Stimulated activated CD4-positive, alpha-beta T cell treated with anti-CD3 and anti-CD28 coated beads, TNF-alpha, amount 100 ng/mL, for 1 hour (primary cell): ENCODE measurements around the gene CD276.
"Not testable (repeated sequence)": the region's sequence is repeated elsewhere in the genome, so short reads cannot be mapped to it uniquely, and the experiment has no call there.

Experiments
- DNase-seq, 3 donors: peaks; one replicate each; pipeline ENCODE4 v3.0.0-alpha.2; 2020; ENCODE audit warnings: low read depth in 3 of 3, low spot score in 1 of 3

CD276 gene

DNA sequence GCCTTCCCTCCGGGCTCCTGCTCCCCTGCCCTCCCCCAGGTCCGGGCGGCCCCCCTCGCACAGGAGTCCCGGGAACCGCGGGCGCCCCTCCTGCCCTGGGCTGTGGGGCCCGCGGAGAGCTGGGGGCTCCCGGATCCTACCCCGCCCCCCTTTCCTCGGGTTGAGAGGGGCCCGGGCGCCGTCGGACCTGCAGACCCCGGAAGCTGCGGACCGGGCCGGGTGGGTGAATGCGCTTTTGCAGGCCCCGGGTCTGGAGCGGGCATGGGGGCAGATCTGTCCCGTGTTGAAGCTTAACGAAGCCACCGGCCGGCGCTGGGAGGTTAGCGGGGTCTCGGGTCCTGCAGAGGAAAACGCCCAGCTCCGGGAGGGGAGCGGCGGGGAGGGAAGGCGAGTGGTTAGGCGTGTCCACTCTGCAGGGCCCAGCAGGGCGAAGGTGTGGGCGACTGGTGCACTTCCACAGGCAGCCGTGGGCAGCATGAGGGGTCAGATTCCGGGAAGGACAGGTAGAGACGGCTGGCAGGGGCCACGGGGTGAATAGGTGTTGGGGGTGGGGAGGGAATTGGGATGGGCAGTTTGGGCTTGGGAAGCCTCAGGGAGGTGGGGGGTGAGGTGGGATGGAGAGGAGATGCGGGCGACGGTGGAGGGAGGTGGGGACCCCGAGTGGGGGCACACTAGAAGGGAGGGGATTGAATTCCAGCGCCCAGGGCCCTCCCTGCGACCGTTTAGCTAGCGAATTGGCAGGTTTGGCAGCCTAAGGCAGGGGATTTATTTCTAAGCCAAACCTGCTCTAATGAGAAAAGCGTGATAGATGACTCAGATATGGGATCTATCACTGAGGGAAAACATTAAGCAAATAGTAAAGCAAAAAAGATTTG is 635 bp downstream of the CD276 start:
- DNase-seq: no peak

DNA sequence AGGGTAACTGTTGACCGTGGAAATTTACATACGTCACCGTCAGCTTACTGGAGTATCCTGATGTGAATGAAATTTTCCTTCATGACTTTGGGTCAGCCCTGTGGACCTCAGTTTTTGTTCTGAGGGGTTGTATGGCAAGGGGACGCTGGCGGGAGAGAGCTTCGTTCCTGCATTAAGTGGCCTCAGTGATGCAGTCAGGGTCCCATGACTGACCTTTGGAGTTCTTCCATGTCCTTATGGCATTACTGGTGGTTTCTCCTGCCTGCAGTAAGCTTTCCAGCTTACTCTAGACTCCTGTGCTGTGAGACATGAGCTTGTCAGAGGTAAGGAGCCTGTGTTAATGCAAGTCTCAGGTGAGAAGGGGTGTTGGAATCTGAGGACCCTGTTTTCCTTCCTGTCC is 1.8 kb downstream of the CD276 start:
- no peak for DNase-seq

DNA sequence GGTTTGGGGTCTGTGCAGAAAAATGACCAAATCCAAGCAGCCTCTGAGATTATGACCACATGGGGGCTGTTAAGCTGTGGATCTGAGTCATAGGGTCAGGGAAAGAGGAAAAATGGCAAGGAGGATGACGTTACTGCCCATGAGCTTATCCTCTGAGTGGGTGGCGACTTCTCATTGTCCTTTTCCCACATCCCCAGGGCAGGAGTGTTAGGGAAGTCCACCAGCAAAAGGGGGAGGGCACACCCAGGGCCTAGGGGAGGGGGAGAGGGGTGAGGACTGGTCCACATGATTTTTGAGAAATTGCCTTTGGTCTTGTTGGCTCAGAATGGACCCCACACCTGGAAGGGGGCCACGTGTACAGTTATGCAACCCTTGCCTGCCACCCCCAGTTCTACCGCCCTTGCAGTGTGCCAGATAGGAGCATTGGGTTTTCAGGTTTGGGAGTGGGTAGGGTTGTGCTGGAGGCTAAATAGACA is 2.6 kb downstream of the CD276 start:
- DNase-seq: no peak

GRCh38 chr15:73687351-73687750 is 3.2 kb downstream of the CD276 start:
- no peak for DNase-seq

GRCh38 chr15:73688455-73688854 is 4.3 kb downstream of the CD276 start:
- DNase-seq: no peak

GRCh38 chr15:73691396-73691795 is 7.2 kb downstream of the CD276 start:
- DNase-seq: no peak

DNA sequence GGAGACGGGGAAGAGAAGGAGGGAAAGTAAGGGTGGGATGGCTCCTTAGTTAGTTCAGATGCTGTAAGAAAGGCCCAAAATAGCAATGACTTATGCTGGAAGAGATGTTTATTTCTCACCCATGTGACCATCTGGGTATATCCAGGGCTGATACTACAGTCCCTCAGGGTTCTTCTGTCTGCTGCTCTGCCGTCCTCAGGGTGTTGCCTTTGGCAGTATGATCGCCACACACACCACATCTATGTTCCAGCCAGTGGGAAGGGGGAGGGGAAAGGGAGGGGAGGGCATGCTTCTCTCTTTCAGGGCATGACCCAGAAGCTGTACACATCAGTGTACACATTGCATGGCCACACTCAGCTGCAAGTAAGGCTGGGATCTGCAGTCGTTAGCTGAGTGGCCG is 10.2 kb downstream of the CD276 start:
- no peak for DNase-seq

GRCh38 chr15:73695773-73696640 is 11.8 kb downstream of the CD276 start:
- no peak for DNase-seq

GRCh38 chr15:73696641-73697001 is 12.4 kb downstream of the CD276 start:
- no peak for DNase-seq

DNA sequence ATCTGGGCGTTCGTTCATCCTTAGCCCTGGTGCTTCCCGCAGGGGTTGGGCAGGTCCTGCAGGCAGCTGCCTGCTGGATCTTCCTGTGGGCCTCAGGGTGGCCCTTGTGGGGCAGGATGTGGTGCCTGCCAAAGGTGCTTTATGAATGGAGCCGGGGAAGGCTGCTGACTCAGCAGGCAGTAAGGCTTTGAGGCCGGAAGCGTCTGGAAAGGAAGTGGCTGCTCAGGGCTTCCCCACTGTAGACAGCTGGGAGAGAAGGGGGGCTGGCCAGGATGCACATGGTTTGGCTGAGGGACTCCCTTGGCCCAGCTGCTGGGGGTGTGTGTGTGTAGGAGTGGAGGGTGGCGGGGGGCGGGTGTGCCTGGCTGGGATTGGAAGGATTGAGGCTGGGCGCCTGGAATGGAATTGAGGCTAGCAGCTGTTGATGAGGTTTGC is 12.9 kb downstream of the CD276 start:
- DNase-seq: peak; percentile 37 to 44 (median 40)

DNA sequence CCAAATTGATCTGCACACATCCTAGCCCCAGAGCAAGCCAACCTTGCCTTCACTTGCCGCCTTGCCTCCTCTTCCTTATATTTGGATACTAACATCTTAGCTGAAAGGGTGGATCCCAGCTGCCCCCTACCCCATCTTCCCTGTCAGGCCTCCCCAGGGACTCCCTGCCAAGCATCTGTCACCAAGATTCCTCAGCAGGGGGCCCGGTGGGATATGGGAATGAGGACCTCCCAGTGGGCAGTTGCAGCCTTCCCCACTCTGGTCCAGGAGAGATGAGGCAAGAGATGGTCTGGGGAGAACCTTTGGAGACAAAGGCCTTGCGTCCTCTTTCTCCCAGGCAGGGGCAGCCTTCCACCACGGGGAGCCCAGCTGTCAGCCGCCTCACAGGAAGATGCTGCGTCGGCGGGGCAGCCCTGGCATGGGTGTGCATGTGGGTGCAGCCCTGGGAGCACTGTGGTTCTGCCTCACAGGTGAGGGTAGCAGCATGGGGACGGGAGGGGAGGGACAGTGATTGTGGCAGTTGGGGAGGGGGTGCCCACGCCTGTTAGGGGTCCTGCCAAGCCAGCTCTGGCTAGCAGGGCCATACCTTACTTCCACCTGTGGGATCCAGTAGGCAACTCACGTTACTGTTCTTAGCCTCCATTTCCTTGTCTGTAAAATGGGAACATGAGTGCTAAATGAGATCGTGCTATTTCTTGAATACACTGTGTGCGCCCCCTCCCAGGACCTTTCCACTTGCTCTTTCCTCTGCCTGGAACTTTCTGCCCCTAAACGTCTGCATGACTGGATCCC is 15.3 kb downstream of the CD276 start:
- DNase-seq: no peak

DNA sequence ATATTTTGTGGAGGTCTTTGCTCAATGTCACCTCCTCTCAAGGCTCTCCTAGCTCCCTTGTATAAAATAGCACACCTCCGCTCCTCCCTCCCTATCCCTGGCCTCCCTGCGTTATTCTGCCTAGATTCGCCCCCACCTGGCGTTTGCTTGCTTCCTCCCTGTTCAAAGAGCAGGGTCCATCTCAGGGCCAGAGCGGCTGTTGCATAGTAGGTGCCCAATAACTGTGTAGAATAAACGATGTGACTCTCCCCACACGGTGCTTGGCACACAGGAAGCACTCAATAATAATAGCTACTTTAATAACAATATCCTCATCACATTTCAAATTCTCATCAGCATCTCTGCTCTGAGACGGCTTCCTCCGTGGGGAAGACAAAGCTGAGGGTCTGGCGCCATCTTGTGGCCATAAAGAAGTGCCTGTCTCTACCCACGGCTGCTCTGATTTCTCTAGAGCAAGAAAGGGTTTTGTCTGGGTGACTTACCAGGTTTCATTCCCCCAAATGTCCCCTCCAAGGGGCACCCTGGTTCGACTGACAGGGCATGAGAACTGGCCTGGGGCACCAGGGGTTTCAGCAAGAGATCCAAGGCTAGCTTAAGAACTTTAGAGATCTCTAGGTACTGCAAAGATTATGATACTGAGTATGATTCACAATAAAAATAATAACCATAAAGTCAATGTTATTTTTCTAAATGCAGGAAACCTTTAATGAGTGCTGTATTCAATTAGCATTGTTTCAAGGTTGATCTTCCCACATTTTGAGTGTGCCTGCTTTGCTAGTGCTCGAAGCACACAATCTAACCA is 16.1 kb downstream of the CD276 start:
- peak; percentile 45 to 68 (median 51) for DNase-seq

DNA sequence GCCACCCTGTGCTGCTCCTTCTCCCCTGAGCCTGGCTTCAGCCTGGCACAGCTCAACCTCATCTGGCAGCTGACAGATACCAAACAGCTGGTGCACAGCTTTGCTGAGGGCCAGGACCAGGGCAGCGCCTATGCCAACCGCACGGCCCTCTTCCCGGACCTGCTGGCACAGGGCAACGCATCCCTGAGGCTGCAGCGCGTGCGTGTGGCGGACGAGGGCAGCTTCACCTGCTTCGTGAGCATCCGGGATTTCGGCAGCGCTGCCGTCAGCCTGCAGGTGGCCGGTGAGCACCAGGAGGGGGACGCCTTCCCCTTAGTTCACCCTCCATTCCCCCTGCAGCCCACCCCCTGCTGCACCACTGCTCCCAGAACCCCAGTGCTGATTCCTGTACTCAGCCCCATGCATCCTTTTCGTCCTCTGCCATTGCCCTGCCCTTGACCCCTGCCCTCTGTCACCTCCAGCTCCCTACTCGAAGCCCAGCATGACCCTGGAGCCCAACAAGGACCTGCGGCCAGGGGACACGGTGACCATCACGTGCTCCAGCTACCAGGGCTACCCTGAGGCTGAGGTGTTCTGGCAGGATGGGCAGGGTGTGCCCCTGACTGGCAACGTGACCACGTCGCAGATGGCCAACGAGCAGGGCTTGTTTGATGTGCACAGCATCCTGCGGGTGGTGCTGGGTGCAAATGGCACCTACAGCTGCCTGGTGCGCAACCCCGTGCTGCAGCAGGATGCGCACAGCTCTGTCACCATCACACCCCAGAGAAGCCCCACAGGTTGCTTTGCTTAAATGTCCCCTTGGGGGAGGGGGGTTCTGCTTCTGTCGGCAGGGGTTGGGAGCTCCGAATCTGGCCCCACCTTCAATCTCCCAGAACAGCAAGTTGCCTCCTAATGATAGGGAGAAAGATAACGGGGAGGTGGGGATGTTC is 18.4 kb downstream of the CD276 start:
- DNase-seq: not testable (repeated sequence)

DNA sequence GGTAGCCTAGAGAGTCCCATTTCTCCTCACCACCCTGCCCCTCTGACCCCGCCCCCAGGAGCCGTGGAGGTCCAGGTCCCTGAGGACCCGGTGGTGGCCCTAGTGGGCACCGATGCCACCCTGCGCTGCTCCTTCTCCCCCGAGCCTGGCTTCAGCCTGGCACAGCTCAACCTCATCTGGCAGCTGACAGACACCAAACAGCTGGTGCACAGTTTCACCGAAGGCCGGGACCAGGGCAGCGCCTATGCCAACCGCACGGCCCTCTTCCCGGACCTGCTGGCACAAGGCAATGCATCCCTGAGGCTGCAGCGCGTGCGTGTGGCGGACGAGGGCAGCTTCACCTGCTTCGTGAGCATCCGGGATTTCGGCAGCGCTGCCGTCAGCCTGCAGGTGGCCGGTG is 19.4 kb downstream of the CD276 start:
- DNase-seq: not testable (repeated sequence)

DNA sequence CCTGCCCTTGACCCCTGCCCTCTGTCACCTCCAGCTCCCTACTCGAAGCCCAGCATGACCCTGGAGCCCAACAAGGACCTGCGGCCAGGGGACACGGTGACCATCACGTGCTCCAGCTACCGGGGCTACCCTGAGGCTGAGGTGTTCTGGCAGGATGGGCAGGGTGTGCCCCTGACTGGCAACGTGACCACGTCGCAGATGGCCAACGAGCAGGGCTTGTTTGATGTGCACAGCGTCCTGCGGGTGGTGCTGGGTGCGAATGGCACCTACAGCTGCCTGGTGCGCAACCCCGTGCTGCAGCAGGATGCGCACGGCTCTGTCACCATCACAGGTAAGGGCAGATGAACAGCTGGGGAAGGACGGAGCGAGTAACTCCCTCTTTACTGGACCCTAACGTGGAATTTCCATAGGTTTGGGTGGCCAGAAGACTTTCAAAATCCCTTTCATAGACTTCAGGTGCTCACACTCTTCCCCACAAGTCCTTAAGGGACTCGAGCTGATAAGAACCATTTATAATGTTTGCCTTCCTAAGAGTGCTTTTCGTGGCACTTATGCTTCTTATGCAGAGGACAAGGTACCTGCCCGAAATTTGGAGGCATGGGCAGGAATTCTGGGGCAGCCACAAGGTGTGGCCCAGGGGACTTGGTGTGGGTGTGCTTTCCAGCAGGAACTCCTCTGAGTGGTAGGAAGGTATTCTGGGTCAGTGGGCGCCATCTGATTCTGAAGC is 20.1 kb downstream of the CD276 start:
- DNase-seq: not testable (repeated sequence)

- DNase-seq: peak; percentile 23 to 52 (median 27)
Measured at GRCh38 chr15:73704869-73705645, 20.9 kb downstream of the CD276 start.

DNA sequence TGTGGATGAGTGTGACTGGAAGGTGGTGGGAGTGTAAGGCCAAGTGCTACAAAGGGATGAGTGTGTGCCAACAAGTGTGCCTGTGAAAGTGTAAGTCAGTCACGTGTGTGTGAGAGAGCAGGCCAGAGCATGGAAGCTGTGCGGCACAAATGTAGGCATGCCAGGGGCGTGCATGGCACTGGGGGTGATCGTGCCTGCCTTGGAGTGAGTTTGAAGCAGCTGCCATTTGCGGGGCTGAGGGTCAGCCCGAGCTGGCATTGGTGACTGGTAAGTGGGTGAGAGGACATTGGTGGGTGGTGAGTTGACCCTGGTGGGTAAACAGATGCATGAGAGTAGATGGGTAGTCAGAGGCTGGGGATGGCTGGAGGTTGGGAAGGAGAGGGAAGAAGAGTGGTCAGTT is 24.5 kb downstream of the CD276 start:
- no peak for DNase-seq

DNA sequence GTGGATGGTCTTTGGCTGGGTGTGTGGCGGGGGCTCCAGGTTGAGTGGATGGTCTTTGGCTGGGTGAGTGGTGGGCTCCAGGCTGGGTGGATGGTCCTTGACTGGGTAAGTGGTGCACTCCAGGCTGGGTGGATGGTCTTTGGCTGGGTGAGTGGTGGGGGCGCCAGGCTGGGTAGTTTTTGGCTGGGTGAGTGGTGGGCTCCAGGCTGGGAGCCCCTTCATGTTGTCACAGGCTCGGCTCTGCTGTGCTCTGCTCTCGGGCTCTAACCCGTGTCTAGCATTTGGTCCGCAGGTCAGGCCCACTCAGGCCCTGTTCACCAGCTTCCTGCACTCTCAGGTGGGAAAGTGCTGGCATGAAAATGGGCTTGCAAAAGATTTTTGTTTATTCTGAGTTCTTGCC is 25.1 kb downstream of the CD276 start:
- no peak for DNase-seq
